ENCODE results near the gene SHQ1. TPM values are rescaled to one million over a fixed set of nuclear protein-coding genes. Genes with fewer than 3 reads are reported as not detected.

The SHQ1 gene
- total and polyA plus RNA-seq, 7 donors: 6.2 to 20.6 (median 15.9) TPM

DNA sequence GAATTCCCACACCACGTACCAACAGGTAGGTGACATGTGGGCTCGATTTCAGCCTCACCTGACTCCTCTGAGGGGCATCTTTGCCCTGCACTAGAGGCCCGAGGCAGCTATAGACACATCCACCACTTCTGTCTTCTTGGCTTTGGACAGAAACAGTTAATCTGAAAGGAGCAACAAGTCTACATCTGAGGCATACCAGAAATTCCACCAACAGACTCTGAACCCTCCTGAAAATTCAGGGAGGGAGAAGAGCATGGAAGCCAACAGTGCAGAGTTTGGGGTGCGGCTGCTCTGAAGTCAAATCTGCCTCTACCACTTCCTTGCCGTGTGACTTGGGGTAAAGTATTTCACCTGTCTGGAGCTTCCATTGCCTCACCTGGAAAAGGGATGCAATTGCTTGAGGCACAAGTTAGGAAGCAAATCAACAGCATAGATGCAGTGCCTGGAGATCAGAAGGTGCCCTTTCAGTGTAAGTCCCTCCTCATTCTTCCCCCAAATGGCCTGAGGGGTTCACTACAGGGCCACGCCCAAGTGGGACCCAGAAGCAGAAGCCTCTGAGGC is 119.8 kb downstream of the SHQ1 start:
- no peak overlapping the region for H3K4me3 ChIP-seq
- no peaks in the 10 kb centered on the region for H3K36me3 ChIP-seq (ENCODE audit: insufficient read depth in 1 of 2, low read depth in 1 of 2)
- intact Hi-C loops (cut with DNase I): no loop called here
- H3K27ac ChIP-seq: no peak overlapping the region
- 81 to 90% (median 87%) methylated on average over 6 of the region's 6 CpGs for WGBS, 3 donors
- no peaks in the 10 kb centered on the region for H3K27me3 ChIP-seq (ENCODE audit: insufficient read depth in 3 of 3, low read length in 2 of 3)
- no peak for DNase-seq
- H3K4me1 ChIP-seq: no peaks in the 10 kb centered on the region
- TF ChIP-seq CTCF (IDR thresholded peaks at IDR 0.05): no peak
- peaks cover 2% of the 10 kb centered on the region for H3K9me3 ChIP-seq
- ATAC-seq: no peak

- Histone ChIP-seq H3K36me3 (ENCODE audit: insufficient read depth in 1 of 2, low read depth in 1 of 2) (no peaks in the 10 kb centered on the region), H3K4me3 (no peak overlapping the region), H3K4me1 (no peaks in the 10 kb centered on the region), H3K27me3 (ENCODE audit: insufficient read depth in 3 of 3, low read length in 2 of 3) (no peaks in the 10 kb centered on the region), H3K9me3 (no peaks in the 10 kb centered on the region), H3K27ac (no peak overlapping the region)
- no peak for TF ChIP-seq CTCF (IDR thresholded peaks at IDR 0.05)
- intact Hi-C loops (cut with DNase I): no loop called here
- 75 to 80% (median 79%) methylated on average over 7 of the region's 7 CpGs for WGBS, 3 donors
- DNase-seq (no peak), ATAC-seq (no peak)
Observed at GRCh38 chr3:72727726-72728125, 120.5 kb downstream of the SHQ1 start.

DNA sequence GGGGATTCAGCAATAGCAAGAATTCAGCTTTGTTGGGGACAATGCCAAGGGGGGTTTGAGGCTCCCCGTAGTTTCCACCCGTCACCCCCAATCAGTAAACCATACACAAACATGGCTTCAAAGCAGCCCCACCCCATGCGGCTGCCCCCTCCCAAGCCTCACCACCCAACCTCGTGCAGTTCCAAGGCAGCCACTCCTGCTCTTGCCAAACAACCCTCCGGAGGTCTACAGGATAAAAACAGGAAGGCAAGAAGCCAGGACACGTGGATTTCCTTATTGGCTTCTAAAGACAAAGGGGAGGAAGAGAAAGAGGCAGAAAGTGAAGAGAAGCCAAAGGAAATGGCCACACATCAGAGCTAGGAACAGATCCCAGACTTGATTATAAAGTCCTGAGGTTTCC is 121.1 kb downstream of the SHQ1 start:
- Histone ChIP-seq H3K36me3 (ENCODE audit: insufficient read depth in 1 of 2, low read depth in 1 of 2) (no peaks in the 10 kb centered on the region), H3K27ac (no peak overlapping the region), H3K27me3 (ENCODE audit: insufficient read depth in 3 of 3, low read length in 2 of 3) (no peaks in the 10 kb centered on the region), H3K4me3 (no peak overlapping the region), H3K9me3 (no peaks in the 10 kb centered on the region), H3K4me1 (no peaks in the 10 kb centered on the region)
- TF ChIP-seq CTCF (IDR thresholded peaks at IDR 0.05): no peak
- no peak for ATAC-seq
- no peak for DNase-seq
- intact Hi-C loops (cut with DNase I): no loop called here
- 33 to 45% (median 36%) methylated on average over 6 of the region's 6 CpGs for WGBS, 3 donors

DNA sequence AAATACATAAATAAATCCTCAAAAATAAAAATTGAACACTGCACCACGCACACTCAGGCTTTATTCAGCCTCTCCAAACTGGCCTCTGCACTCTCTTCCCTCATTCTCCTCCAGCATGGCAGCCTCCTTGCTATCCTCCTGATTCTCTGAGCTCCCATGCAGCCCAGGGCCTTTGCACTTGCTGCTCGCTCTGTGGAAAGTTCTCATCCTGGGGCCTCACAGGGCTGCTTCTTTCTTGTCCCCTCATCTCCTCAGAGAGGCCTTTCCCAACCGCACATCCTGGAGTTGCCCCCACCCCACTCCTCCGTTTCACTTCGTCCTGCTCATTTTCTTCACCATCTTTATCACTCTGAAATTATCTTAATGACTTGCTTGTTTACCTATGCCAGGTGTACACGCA is 123.0 kb downstream of the SHQ1 start:
- no peaks in the 10 kb centered on the region for H3K27me3 ChIP-seq (ENCODE audit: insufficient read depth in 3 of 3, low read length in 2 of 3)
- WGBS, 3 donors: 95 to 99% (median 98%) methylated on average over 6 of the region's 6 CpGs

More for the DNA sequence above, 123.0 kb downstream of the SHQ1 start:
- ATAC-seq (no peak), DNase-seq (no peak)
- intact Hi-C loops (cut with DNase I): no loop called here
- Histone ChIP-seq H3K27ac (no peak overlapping the region), H3K4me3 (no peak overlapping the region), H3K9me3 (no peaks in the 10 kb centered on the region), H3K4me1 (no peaks in the 10 kb centered on the region), H3K36me3 (ENCODE audit: insufficient read depth in 1 of 2, low read depth in 1 of 2) (no peaks in the 10 kb centered on the region)
- no peak for TF ChIP-seq CTCF (IDR thresholded peaks at IDR 0.05)

All from psoas muscle (tissue), 8 donors.